HUES6 (cell line): Measurements from ENCODE around the gene EXOSC1.
"Not testable (repeated sequence)": the region's sequence is repeated elsewhere in the genome, so short reads cannot be mapped to it uniquely, and the experiment has no call there.

Source experiments
- H3K27ac ChIP-seq: 2 replicates; pipeline ENCODE4 v1.7.0; 2013; ENCODE audit warnings: low read depth, mild to moderate bottlenecking, low read length, inconsistent platforms
- H3K27me3 ChIP-seq: 2 replicates; pipeline ENCODE4 v1.6.1; 2013; ENCODE audit warnings: low read length; ENCODE audit not compliant: control insufficient read depth, insufficient read depth
- H3K36me3 ChIP-seq: 2 replicates; pipeline ENCODE4 v1.6.1; 2013; ENCODE audit warnings: low read length; ENCODE audit not compliant: control insufficient read depth, insufficient read depth
- H3K4me1 ChIP-seq: 2 replicates; pipeline ENCODE4 v1.6.1; 2013; ENCODE audit warnings: low read length; ENCODE audit not compliant: control insufficient read depth, insufficient read depth
- H3K4me3 ChIP-seq: 2 replicates; pipeline ENCODE4 v1.5.1; 2013; ENCODE audit warnings: low read depth, low read length
- H3K9ac ChIP-seq: one replicate; pipeline ENCODE4 v1.6.1; 2013; ENCODE audit warnings: mild to moderate bottlenecking, low read length
- H3K9me3 ChIP-seq: 2 replicates; pipeline ENCODE4 v1.6.1; 2013; ENCODE audit warnings: low read depth, low read length; ENCODE audit not compliant: control insufficient read depth, insufficient read depth

The EXOSC1 gene

DNA sequence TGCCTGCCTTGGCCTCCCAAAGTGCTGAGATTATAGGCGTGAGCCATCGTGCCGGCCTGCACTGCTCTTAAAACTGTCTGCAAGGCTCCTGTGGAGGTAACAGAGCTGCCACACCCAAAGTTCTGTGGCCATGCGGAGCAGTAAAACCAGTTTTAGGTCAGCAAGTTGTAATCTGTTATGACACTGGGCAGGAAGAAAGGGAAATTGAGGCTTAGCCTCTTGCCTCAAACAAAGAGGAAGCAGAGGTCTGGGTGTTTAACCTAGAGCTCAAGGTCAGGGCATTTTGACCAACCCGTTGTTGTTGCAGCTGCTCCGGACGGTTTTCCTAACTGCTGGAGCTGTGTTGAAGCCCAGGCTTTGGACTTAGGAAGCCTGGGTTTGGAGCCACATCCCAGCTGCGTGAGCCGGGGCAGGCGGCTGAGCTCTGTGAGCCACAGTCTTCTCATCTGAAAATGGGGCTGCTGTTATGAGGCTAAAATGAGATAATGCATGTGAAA, 37.3 kb downstream of the EXOSC1 start:
- H3K4me3 ChIP-seq, result no peak overlapping the region
- no peaks in the 10 kb centered on the region for H3K9me3 ChIP-seq
- no peak overlapping the region for H3K9ac ChIP-seq
- H3K27ac ChIP-seq, result no peak overlapping the region
- no peaks in the 10 kb centered on the region for H3K36me3 ChIP-seq
- no peaks in the 10 kb centered on the region; the same call in 1 of the 2 replicates for H3K4me1 ChIP-seq
- H3K27me3 ChIP-seq, result no peaks in the 10 kb centered on the region

DNA sequence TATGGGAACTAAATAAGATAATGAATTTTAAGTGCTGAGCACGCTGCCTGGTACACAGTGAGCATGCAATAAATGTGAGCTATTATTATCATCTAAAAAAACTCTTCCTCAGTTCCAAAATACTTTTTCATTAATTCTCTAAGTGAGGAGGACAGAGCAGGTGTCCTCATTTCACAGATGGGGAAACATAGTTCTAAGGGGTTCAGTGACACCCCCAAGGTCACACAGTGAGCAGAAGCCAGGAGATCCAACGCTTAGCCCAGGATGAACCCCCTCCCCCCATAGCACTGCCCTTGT, 37.9 kb downstream of the EXOSC1 start:
- H3K4me3 ChIP-seq, result no peak overlapping the region
- no peak overlapping the region for H3K27ac ChIP-seq
- H3K4me1 ChIP-seq, result no peaks in the 10 kb centered on the region; the same call in 1 of the 2 replicates
- H3K36me3 ChIP-seq, result no peaks in the 10 kb centered on the region
- no peaks in the 10 kb centered on the region for H3K27me3 ChIP-seq
- no peaks in the 10 kb centered on the region for H3K9me3 ChIP-seq
- H3K9ac ChIP-seq, result no peak overlapping the region

DNA sequence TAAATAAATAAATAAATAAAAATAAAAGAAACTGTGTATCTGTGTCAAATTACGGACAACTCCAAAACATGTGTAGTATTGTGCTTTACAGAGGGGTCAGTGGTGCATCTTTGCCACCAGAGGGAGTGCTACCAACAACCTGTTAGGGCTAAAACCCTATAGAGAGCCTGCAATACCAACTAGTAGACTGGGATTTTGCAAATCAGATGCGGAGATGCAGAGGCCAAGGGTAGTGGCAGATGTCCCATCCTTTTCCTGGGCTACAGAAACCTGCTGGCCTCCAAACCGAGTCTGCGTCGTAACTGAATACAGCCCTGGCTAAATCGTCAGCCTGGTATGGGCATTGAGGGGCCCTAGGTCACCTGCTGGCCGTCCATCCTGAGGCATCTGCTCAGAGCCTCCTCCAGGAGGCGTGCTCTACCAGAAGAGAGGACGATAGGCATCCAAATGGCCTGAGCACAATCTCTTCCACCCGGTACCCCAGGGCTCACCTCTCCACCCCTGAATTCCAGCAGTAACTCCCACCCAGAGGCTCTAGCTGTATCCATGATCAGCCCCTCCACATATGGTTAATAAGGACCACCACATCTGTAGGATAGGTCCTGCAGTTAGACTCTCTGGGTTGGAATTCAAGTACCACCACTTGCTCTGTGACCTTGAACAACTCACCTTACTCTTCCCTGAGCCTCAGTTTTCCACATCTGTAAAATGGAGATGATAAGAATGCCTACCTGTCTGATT, 38.4 kb downstream of the EXOSC1 start:
- no peak overlapping the region for H3K9ac ChIP-seq
- H3K4me3 ChIP-seq, result peak overlapping the region; percentile 61
- no peaks in the 10 kb centered on the region; the same call in 1 of the 2 replicates for H3K4me1 ChIP-seq
- H3K27ac ChIP-seq, result no peak overlapping the region
- no peaks in the 10 kb centered on the region for H3K36me3 ChIP-seq
- H3K27me3 ChIP-seq, result no peaks in the 10 kb centered on the region
- H3K9me3 ChIP-seq, result no peaks in the 10 kb centered on the region

DNA sequence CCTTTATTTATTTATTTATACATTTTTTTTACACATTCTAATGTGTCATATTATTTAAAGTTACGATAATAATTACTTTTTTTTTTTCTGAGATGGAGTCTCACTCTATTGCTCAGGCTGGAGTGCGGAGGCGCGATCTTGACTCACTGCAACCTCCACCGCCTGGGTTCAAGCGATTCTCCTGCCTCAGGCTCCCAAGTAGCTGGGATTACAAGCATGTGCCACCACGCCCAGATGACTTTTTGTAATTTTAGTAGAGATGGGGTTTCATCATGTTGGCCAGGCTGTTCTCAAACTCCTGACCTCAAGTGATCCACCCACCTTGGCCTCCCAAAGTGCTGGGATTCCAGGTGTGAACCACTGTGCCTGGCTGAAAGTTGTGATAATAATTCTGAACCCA, 39.3 kb downstream of the EXOSC1 start:
- H3K4me3 ChIP-seq, H3K36me3 ChIP-seq, H3K4me1 ChIP-seq, H3K27ac ChIP-seq, H3K9me3 ChIP-seq, H3K27me3 ChIP-seq, H3K9ac ChIP-seq: not testable (repeated sequence)

DNA sequence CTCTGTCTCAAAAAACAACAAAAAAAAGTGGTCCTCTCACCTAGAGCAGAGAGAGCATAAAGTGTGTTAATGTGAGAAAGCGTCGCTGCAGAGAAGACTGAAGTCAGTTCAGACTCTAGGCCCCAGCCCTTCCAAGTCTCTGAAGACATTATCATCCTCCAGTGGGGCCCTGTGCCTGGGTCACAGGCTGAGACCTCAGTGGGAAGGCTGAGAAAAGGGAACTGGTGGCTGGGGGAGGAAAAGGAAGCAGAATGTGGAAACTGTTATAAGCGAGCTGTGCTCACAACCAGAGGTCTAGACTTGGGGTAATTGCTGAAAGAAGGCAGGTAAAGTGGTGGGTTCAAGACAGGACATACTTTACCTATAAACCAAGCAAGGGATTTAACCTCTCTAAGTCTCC, 39.7 kb downstream of the EXOSC1 start:
- Histone ChIP-seq H3K9ac (no peak overlapping the region), H3K9me3 (no peaks in the 10 kb centered on the region), H3K4me3 (no peak overlapping the region), H3K4me1 (no peaks in the 10 kb centered on the region; the same call in 1 of the 2 replicates), H3K27me3 (no peaks in the 10 kb centered on the region), H3K36me3 (no peaks in the 10 kb centered on the region), H3K27ac (no peak overlapping the region)

DNA sequence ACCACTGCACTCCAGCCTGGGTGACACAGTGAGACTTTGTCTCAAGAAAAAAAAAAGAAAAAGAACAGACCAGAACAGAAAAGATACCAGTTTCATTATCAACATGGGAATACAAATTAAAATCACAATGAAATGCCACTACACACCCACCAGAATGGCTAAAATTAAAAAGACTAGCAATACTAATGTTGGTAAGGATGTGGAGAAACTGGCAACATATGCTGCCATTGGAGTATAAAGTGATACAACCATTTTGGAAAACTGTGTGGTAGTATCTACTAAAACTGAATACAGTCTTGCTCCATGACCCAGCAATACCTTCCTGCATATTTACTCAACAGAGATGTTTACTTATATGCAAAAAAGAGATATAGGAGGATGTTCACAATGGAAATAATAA, 41.8 kb downstream of the EXOSC1 start:
- no peaks in the 10 kb centered on the region for H3K27me3 ChIP-seq
- no peaks in the 10 kb centered on the region for H3K9me3 ChIP-seq
- H3K36me3 ChIP-seq, result peaks cover 2% of the 10 kb centered on the region; the same call in 1 of the 2 replicates
- H3K4me1 ChIP-seq, result peaks cover 6% of the 10 kb centered on the region; the same call in 1 of the 2 replicates
- no peak overlapping the region for H3K4me3 ChIP-seq
- H3K9ac ChIP-seq, result no peak overlapping the region
- no peak overlapping the region for H3K27ac ChIP-seq

DNA sequence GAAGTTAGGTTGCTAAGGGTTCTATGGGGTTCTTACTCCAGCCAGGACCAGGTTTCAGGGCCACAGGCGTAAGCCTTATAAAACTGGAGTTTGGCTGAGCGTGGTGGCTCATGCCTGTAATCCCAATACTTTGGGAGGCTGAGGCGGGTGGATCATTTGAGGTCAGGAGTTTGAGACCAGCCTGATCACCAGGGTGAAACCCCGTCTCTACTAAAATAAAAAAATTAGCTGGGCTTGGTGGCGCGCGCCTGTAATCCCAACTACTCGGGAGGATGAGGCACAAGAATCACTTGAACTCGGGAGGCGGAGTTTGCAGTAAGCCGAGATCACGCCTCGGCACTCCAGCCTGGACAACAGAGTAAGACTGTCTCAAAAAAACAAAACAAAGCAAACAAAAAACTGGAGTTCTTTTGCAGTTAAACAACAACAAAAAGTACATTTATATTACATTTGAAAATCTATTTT, 44.3 kb downstream of the EXOSC1 start:
- Histone ChIP-seq H3K9ac (no peak overlapping the region), H3K9me3 (no peaks in the 10 kb centered on the region), H3K36me3 (peaks cover 11% of the 10 kb centered on the region), H3K4me3 (peak overlapping the region; percentile 74), H3K27me3 (no peaks in the 10 kb centered on the region), H3K27ac (no peak overlapping the region), H3K4me1 (peaks cover 6% of the 10 kb centered on the region; the same call in 1 of the 2 replicates)

DNA sequence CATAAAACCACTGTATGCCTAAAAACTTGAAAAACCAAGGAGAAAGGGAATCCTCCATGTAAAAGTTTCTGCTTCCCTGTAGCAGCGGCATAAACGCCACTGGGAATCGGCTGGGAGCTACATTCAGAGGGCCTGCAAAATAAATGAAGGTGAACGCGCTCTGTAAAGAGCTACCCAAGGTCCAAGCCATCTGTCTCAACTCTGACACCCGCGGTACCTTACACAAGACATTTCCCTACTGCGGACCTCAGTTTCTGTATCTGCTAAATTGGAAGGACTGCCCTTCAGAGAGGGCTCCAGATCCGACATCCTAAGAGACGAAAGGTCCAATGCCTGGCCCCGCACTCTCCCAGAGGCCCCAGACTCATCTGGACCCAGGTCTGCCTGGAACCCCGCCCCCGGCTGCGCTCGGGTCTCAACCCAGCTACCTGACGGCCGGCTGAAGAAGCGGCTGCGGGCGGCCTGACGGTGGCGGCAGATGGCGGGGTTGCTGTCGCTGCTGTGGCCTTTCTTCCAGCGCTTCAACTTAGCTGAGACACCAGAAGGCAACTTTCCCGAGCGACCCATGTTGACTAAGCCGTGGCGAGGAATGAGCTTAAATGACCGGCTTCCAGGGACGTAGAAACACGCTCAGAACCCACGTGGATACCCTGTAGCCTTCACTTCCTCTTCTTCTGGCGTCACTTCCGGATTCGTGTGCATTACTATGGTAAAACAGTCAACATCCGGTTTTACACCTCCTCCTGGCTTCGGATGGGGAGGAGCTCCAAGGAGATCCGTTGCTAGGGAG, 44.9 kb downstream of the EXOSC1 start, which contains the start of gene RRP12:
Gene RRP12 (minus strand): TSS at position 676 of the 790 bp plus-strand sequence. CDS start 109 bp downstream, at position 567.
- Histone ChIP-seq H3K27ac (peak within 1 kb of the TSS; percentile 3; the same call in 1 of the 2 replicates), H3K4me1 (peaks cover 6% of the 10 kb centered on the region; the same call in 1 of the 2 replicates), H3K36me3 (peaks cover 18% of the 10 kb centered on the region), H3K4me3 (peak within 1 kb of the TSS; percentile 74), H3K9ac (peak within 1 kb of the TSS; percentile 57), H3K27me3 (no peaks in the 10 kb centered on the region), H3K9me3 (no peaks in the 10 kb centered on the region)

DNA sequence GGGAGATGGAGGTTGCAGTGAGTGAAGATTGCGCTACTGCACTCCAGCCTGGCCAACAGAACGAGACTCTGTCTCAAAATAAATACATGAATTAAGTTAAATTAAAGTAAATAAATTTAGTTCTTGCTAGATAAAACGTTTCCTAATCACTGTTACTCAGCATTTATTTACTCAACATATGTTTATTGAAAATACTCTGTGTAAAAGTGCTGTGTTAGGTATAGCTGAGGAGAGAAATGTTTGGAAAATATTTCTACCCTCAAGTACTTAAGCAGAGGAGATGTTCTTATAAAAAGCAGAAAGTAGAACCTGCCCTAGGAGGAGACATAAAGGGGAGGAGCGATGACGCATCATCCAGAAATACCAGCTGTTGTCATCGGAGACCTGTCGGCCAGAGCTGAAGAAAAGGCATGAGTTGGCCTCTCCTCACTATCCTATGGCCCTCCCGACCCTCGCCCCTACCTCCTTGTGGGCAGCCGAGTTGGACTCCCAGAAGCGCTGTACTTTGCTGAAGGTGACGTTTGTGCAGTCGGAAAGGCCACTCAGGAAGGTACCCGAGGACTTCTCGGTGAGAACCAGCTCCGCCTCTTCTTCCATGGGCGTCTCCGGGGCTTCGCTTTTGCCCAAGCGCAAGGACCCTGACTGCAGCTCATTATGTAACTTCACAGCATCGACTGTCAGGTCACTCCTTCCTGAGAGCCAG, 45.8 kb downstream of the EXOSC1 start:
- peaks cover 6% of the 10 kb centered on the region; the same call in 1 of the 2 replicates for H3K4me1 ChIP-seq
- H3K27me3 ChIP-seq, result no peaks in the 10 kb centered on the region
- H3K4me3 ChIP-seq, result peak overlapping the region; percentile 74
- peak overlapping the region; percentile 57 for H3K9ac ChIP-seq
- H3K36me3 ChIP-seq, result peaks cover 25% of the 10 kb centered on the region
- no peak overlapping the region for H3K27ac ChIP-seq
- H3K9me3 ChIP-seq, result no peaks in the 10 kb centered on the region

DNA sequence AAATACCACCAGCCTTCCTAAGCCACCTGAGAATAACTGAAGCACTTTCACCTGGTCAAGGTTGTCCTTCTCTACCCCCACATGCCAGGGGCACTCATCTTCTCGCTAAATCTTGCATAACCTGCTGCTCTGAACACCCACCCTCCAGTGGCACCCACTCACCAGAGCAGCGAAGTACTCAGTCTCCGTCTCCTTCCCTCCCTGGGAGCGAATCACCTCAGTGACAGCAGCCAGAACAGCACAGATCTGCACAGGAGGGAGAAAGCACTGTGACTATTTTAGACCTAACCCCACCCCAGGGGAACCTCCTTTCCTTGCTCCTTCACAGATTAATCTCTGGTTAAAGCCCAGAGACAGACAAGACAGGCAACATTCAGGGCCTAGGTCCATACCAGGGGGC, 49.8 kb downstream of the EXOSC1 start:
- Histone ChIP-seq H3K36me3 (peaks cover 53% of the 10 kb centered on the region), H3K4me3 (no peak overlapping the region), H3K9me3 (no peaks in the 10 kb centered on the region), H3K27me3 (no peaks in the 10 kb centered on the region), H3K27ac (no peak overlapping the region), H3K4me1 (peaks cover 6% of the 10 kb centered on the region; the same call in 1 of the 2 replicates), H3K9ac (no peak overlapping the region)
